ENCODE results near the gene SH3RF3.

GRCh38 chr2:109289504-109290222, 160.7 kb downstream of the SH3RF3 start:
- no peak for TF ChIP-seq POLR2AphosphoS5 (IDR thresholded peaks at IDR 0.05; ENCODE audit: low read depth, low read length)
- no peak for TF ChIP-seq REST (IDR thresholded peaks at IDR 0.05; ENCODE audit: insufficient read depth in 1 of 2, low read depth in 2 of 2, low read length in 2 of 2)
- no peak for TF ChIP-seq TAF1 (IDR thresholded peaks at IDR 0.05; ENCODE audit: borderline replicate concordance, insufficient read depth, low read length)
- no peak for TF ChIP-seq SIN3A (IDR thresholded peaks at IDR 0.05; ENCODE audit: borderline replicate concordance, insufficient read depth, low read length)
- no peak for TF ChIP-seq FOXP2 (optimal IDR thresholded peaks at IDR 0.05; ENCODE audit: borderline replicate concordance, extremely low read depth, extremely low read length, insufficient read depth)
